Right renal cortex interstitium (tissue), 3 donors: ENCODE results near the gene FNBP1. TPM values are rescaled to one million over a fixed set of nuclear protein-coding genes. Genes with fewer than 3 reads are reported as not detected.
"Not testable (repeated sequence)": the region's sequence is repeated elsewhere in the genome, so short reads cannot be mapped to it uniquely, and the experiment has no call there.

Source experiments
- DNase-seq, 3 donors: peaks; one replicate each; pipeline ENCODE4 v3.0.0-alpha.2; 2013; ENCODE audit warnings: low read depth in 3 of 3, low spot score in 2 of 3
- polyA plus RNA-seq, 3 donors: library from polyadenylated mRNA; unstranded; fragments of 120-200 nt; gene quantifications; one replicate each; pipeline ENCODE4 v1.2.1, GENCODE V29; 2013; ENCODE audit not compliant: insufficient read length in 3 of 3

The FNBP1 gene
- polyA plus RNA-seq, 3 donors: 45.0 to 51.4 (median 51.1) TPM

- DNase-seq: peak in 1 of 3 donors; percentile 21
Observed at GRCh38 chr9:129962889-129963703, 79.9 kb downstream of the FNBP1 start.

GRCh38 chr9:129962451-129962864, 80.5 kb downstream of the FNBP1 start:
- DNase-seq: peak in 1 of 3 donors; percentile 21

- DNase-seq: no peak
Observed at GRCh38 chr9:129958796-129959195, 84.2 kb downstream of the FNBP1 start.

- DNase-seq: no peak
Observed at GRCh38 chr9:129954868-129955550, 88.0 kb downstream of the FNBP1 start.

- DNase-seq: no peak
Observed at GRCh38 chr9:129953736-129954135, 89.3 kb downstream of the FNBP1 start.

- DNase-seq: no peak
Observed at GRCh38 chr9:129952337-129952736, 90.7 kb downstream of the FNBP1 start.

- DNase-seq: no peak
Observed at GRCh38 chr9:129949821-129950220, 93.2 kb downstream of the FNBP1 start.

GRCh38 chr9:129948626-129949025, 94.4 kb downstream of the FNBP1 start:
- not testable (repeated sequence) for DNase-seq

- no peak for DNase-seq
Observed at GRCh38 chr9:129946246-129946995, 96.6 kb downstream of the FNBP1 start.

- DNase-seq: no peak
Observed at GRCh38 chr9:129945314-129945713, 97.7 kb downstream of the FNBP1 start.

- no peak for DNase-seq
Observed at GRCh38 chr9:129944506-129945116, 98.4 kb downstream of the FNBP1 start.

GRCh38 chr9:129939431-129939830, 103.6 kb downstream of the FNBP1 start:
- no peak for DNase-seq

- DNase-seq: no peak
Observed at GRCh38 chr9:129938291-129938979, 104.6 kb downstream of the FNBP1 start.

- DNase-seq: not testable (repeated sequence)
Observed at GRCh38 chr9:129937879-129938278, 105.1 kb downstream of the FNBP1 start.

- DNase-seq: no peak
Observed at GRCh38 chr9:129936222-129936621, 106.8 kb downstream of the FNBP1 start.

- no peak for DNase-seq
Observed at GRCh38 chr9:129934780-129935179, 108.2 kb downstream of the FNBP1 start.

- DNase-seq: no peak
Observed at GRCh38 chr9:129934041-129934591, 108.9 kb downstream of the FNBP1 start.

GRCh38 chr9:129933185-129934040, 109.6 kb downstream of the FNBP1 start:
- DNase-seq: no peak
